Posterior vena cava (tissue), 2 donors: ENCODE data around the gene ZNF324. TPM values are rescaled to one million over a fixed set of nuclear protein-coding genes. Genes with fewer than 3 reads are reported as not detected.
"Not testable (repeated sequence)": the region's sequence is repeated elsewhere in the genome, so short reads cannot be mapped to it uniquely, and the experiment has no call there.

Experiments
- DNase-seq: peaks from one replicate; pipeline ENCODE4 v3.0.0-alpha.2; 2020; ENCODE audit warnings: low spot score
- intact Hi-C, 2 donors: fragments of 100-400 bp; cut with DNase I; formaldehyde crosslinking; loops; one replicate each; pipeline versions ENCODE4 v1.14.1 to v1.14.2; 2022 to 2023
- total RNA-seq, 2 donors: library from RNA; stranded (reverse); fragmentation: NEBNext Ultra II Directional; extraction: Animal tissue kit (Norgen Biotek cat#: 25700); gene quantifications; one replicate each; pipeline ENCODE4 v1.2.1, GENCODE V29; 2021
- donor health status: DM: yes; HTN: yes; CAD: no.
- donor health status: DM: yes; HTN: yes; CAD: no.

Gene ZNF324
- total RNA-seq, 2 donors from 2014 or later, result 7.0 to 7.8 TPM

GRCh38 chr19:58492265-58492664 is 25.4 kb downstream of the ZNF324 start:
- DNase-seq, result no peak
- intact Hi-C loops, result no loop called here

- DNase-seq, result no peak
- intact Hi-C loops, result no loop called here
These were observed 30.8 kb downstream of the ZNF324 start for GRCh38 chr19:58497634-58498170.

- DNase-seq, result no peak
These were observed 31.6 kb downstream of the ZNF324 start for GRCh38 chr19:58498316-58499020.

GRCh38 chr19:58499021-58499927 is 32.4 kb downstream of the ZNF324 start:
- intact Hi-C loops, result no loop called here

More at GRCh38 chr19:58498316-58499020, 31.6 kb downstream of the ZNF324 start:
- intact Hi-C loops, result no loop called here

GRCh38 chr19:58500242-58500641 is 33.4 kb downstream of the ZNF324 start:
- intact Hi-C loops, result no loop called here
- DNase-seq, result no peak

More at GRCh38 chr19:58499021-58499927, 32.4 kb downstream of the ZNF324 start:
- peak; percentile 100 for DNase-seq

GRCh38 chr19:58507602-58508223 is 40.8 kb downstream of the ZNF324 start:
- intact Hi-C loops, DNase-seq: not testable (repeated sequence)

- intact Hi-C loops, result no loop called here
These were observed 42.8 kb downstream of the ZNF324 start for GRCh38 chr19:58509731-58510083.

GRCh38 chr19:58510084-58510862 is 43.4 kb downstream of the ZNF324 start:
- no peak for DNase-seq

More at GRCh38 chr19:58509731-58510083, 42.8 kb downstream of the ZNF324 start:
- no peak for DNase-seq

GRCh38 chr19:58511353-58512208 is 44.7 kb downstream of the ZNF324 start, which contains the start of gene SLC27A5:
Gene SLC27A5, minus strand, starts transcription at chr19:58511992. Its CDS starts 37 bp downstream, at chr19:58511955.
- intact Hi-C loops, result no loop called here

More at GRCh38 chr19:58510084-58510862, 43.4 kb downstream of the ZNF324 start:
- intact Hi-C loops, result no loop called here

GRCh38 chr19:58513213-58513693 is 46.4 kb downstream of the ZNF324 start:
- DNase-seq, result no peak
- intact Hi-C loops, result no loop called here

More at GRCh38 chr19:58511353-58512208, 44.7 kb downstream of the ZNF324 start, which contains the start of gene SLC27A5:
- DNase-seq, result no peak

GRCh38 chr19:58513694-58514563 is 47.0 kb downstream of the ZNF324 start:
- DNase-seq, result peak; percentile 98
- intact Hi-C loops, result no loop called here

- DNase-seq, result no peak
- intact Hi-C loops, result no loop called here
These were observed 47.7 kb downstream of the ZNF324 start for GRCh38 chr19:58514564-58515022.

- DNase-seq, result no peak
- intact Hi-C loops, result no loop called here
These were observed 48.4 kb downstream of the ZNF324 start for GRCh38 chr19:58515259-58515658.

GRCh38 chr19:58516246-58516836 is 49.5 kb downstream of the ZNF324 start:
- intact Hi-C loops, result no loop called here
- no peak for DNase-seq

GRCh38 chr19:58516964-58517833 is 50.3 kb downstream of the ZNF324 start:
- intact Hi-C loops, result no loop called here
- no peak for DNase-seq
